Ramos (cell line): ENCODE measurements around the gene DTX1.

ENCODE experiments used
- in situ Hi-C: fragments of 300-500 bp; cut with MboI; formaldehyde crosslinking; loops from one replicate; pipeline ENCODE4 v1.14.3; 2022; ENCODE audit warnings: low sequenced_read_pairs; ENCODE audit not compliant: unreplicated experiment

DTX1 gene

DNA sequence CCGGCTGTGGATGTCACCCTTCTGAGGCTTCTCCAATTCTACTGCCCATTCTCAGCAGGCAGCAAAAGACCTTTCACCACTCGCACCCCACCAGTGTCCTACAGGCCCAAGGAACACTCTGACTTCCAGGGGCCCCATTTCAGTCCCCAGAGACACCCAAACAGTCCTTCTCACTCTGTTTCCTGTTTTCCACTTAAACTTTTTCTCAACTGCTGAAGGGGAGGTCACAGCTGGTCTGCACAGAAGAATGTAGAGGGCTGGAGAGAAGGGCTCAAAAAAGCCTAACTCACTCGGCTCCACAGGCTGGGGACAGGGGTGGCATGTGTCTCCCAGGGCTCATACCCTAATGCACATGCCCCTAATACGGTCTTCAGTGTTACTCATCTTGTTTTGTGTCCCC is 4.2 kb upstream of the DTX1 start:
- in situ Hi-C loops, result no loop called here

DNA sequence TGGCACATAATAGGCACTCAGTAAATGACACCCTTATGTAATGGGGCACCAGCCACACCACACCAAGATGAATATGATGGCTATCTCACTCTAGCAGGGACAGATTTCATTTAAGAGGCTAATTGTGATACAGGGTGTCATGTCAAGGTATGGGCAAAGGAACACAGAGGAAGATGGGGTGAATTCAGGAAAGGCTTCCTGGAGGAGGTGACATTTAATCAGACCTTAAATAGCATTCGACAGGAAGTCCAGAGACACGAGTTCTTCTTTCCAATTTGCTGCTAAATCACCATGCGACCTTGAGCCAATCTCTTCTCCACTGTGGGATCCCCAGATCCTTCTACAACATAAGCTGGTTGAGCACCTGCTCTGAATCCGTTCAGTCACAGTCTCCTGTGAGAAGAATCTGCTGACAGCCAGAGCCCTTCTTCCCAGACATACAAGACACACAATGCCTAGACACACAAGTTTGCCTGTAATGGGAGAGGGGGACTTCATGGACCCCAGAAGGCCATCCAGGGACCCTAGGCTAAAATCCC is 1.5 kb upstream of the DTX1 start:
- in situ Hi-C loops, result no loop called here

- in situ Hi-C loops, result no loop called here
These were observed 743 bp upstream of the DTX1 start for GRCh38 chr12:113055594-113056380.

- in situ Hi-C loops, result no loop called here
These were observed 224 bp upstream of the DTX1 start for GRCh38 chr12:113056381-113056630.

DNA sequence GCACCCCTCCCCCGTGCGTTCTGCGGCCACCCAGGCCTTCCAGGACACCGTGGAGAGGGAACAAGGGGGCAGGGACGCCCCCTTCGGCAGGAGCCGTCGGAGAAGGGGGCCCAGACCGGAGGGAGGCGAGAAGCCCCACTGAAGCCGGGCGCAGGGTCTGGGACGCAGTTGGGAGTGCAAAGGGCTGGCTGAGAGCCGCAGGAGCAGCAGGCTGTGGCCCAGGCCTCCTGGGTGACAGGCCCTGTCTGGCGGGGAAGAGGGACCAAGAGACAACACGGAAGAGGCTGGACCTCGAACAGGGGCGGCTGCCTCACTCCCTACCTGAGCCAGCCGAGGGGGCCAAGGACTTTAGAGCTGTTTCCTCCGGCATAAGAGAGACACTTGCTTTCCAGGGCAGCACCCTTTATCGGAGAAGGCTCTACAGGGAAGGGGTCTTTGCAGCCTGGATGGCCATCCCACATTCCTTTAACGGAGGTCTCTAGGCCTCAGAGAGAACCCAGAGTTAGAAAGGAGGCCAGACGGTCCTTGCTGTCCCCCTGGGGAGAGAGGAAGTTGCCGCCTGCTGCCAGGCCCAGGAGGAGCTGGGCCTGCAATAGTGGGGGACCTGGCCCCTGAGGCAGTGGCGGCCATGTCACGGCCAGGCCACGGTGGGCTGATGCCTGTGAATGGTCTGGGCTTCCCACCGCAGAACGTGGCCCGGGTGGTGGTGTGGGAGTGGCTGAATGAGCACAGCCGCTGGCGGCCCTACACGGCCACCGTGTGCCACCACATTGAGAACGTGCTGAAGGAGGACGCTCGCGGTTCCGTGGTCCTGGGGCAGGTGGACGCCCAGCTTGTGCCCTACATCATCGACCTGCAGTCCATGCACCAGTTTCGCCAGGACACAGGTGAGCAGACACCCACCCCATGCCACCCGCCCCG is 1.3 kb downstream of the DTX1 start:
- in situ Hi-C loops, result no loop called here

- in situ Hi-C loops, result no loop called here
These were observed 2.0 kb downstream of the DTX1 start for GRCh38 chr12:113058553-113058952.

GRCh38 chr12:113059071-113059595 is 2.6 kb downstream of the DTX1 start:
- in situ Hi-C loops, result no loop called here

DNA sequence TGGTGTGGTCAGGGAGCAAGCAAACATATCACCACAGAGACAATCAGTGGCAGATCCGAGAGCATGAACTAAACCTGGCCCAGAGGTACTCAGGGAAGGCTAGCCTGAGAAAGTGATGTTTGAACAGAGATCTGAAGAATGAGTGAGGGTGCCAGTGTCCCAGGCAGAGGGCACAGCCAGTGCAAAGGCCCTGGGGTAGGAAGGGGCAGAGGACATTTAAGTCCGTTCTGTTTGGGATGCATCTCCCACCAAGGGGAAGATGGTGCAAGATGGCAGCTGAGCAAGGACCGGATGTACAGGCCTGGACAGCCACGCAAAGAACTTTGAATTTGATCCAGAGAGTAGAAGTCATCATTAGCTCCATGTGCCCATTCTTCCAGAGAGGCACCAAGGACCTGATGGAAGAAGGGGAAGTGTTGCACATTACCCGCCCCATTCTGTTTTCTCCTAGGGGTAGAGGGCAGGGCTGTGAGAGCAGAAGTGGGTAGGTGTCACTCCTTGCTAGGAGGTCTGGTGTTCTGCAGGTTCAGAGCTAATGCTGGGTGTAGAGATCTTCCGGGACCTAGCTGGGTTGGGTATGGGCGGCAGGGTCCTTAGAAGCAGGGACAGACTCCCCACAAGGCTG is 3.9 kb downstream of the DTX1 start:
- in situ Hi-C loops, result no loop called here

DNA sequence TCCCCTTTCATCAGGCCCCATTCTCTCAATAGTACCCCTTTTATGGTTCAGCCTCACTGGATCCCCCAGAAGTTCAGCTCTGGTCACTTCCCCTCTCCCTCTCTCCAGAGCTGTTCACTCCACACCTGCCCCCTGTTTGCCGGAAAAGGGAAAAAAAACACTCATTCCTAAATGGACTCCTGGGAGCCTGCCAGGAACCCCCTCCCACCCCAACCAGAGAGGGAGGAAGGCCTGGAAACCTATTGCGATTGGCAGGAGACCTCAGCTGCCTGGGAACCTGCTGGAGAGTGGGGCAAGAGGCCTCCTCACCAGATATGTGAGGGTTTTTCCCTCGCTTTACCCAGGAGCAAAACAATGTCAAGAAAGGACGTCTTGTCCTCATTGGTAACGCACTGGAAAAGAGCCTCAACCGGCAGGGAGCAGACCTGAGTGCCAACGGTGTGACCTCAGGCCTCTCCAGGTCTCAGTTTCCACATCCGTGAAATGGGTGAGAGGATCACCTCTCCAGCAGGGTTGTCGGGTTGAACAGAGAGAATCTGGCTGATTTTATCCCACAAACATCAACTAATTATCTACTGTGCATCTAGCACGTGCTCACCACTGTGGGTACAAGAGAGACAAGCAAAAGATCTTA is 4.6 kb downstream of the DTX1 start:
- in situ Hi-C loops, result no loop called here

DNA sequence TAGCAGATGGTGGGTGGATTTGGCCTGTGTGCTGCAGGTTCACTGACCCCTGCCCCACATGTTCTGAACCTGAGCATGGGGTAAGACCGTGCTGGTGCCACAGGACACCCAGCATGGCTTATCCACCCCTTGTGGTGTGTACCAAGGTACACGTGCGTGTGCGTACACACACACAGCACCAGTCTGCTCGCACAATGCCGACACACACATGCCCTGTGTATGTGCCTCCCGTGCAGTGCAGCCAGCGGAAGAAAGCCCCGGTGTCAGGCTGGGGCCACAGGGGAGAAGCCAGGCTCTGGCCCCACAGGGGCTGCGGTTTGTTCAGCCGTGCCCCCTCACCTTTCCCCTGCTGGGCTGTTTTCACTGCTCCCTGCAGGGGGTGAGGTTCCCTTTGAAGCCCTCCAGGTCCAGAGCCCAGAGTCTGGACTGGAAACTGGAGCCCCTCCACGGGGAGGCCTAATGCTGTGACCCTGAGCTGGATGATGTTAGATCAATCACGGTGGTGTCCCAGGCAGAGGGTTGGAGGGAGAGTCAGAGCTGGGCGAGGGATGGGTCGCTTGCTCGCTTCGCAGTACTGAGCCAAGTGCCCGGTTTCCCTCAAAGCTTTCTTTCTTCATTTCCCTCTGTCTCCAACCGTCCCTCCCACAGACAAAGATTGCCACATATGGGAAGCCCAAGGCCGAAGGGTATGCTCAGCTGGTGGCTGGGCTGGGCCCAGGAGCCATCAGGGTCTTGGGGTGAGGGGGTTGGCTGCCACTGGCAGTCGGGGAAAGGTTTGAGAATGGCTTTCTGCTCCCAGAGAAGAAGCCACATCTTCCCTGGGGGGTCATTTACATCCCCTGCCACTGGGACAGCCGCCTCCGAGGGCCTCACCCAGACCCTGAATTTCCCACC is 6.2 kb downstream of the DTX1 start:
- in situ Hi-C loops, result no loop called here

GRCh38 chr12:113063396-113064350 is 7.1 kb downstream of the DTX1 start:
- in situ Hi-C loops, result no loop called here

- in situ Hi-C loops, result no loop called here
These were observed 8.0 kb downstream of the DTX1 start for GRCh38 chr12:113064395-113065125.

GRCh38 chr12:113065126-113066007 is 8.8 kb downstream of the DTX1 start:
- in situ Hi-C loops, result no loop called here

DNA sequence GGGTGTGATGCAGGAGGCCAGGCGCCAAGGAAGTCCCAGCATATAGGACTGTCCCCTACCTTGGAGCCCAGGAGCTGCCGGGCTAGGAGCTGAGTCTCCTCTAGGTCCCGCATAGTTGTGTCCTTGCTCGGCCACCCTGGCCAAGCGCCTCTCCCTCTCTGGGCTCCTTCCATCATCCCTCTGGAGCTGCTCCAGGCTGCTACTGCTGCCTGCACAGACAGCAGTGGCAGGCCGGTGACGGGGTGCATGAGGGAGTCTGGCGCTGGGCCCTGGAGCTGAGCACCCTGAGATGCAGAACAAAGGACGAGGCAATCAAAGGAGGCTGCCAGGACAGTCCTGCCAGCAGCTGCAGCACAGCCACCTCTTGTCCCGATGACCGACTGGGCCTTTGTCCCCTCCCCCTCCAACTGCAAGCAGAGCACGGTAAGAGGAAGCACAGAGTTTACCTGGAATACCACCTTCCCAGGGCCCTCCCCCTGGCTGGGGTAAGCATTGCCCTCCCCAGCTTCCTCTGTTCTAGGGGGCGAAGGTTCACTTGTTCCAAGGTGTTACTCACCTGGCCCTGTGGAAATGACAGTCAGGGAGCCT is 10.4 kb downstream of the DTX1 start:
- in situ Hi-C loops, result no loop called here

DNA sequence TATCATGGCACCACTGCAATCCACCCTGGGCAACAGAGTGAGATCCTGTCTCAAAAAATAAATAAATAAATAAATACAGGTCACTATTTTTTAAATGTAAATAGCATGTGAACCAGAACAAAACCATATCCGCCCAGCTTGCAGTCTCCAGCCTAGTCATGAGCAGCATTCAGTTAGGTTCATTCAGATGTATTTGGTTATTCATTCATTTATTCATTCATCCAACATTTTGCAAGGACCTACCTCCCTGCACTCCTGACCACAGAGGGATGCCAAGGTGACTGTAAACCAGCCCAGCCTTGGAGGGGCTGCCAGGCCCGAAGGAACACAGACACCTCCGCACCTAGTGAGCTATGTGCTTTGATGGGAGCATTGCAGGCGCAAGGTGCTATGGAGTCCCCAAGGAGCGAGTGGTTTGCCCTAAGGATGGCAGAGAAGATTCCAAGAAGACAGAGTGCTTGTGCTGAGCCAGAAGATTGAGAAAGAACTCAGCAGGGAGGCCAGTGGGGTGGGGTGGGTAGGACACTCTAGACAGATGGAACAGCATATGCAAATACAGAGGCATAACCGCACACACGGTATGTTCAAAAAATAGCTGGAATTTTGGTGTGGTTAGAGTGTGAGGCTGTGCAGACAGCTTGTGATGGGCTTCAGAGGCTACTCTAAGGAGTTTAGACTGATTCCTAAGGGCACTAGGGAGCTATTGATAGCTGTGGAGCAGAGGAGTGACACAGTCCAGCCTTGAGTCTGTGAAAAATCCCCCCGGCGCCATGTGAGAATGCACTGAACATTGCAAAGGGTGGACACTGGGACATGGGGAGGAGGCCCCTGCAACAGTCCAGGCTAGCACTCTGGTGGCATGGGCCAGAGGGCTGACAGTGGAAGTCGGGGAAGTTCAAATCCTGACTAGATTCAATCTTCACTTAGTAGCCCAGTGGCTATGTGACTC is 11.7 kb downstream of the DTX1 start:
- in situ Hi-C loops, result no loop called here
